Measurements from ENCODE around the gene ISYNA1. TPM values are rescaled to one million over a fixed set of nuclear protein-coding genes. Genes with fewer than 3 reads are reported as not detected.

The ISYNA1 gene
- total RNA-seq, 4 donors from 2014 or later = 5.3 to 26.4 (median 14.0) TPM

- Histone ChIP-seq H3K9me3 (no peaks in the 10 kb centered on the region), H3K27ac (peak overlapping the region; percentile 34 to 65 (median 51)), H3K27me3 (no peaks in the 10 kb centered on the region), H3K36me3 (no peaks in the 10 kb centered on the region), H3K4me3 (no peak overlapping the region), H3K4me1 (peaks cover 0 to 35% (median 9%) of the 10 kb centered on the region in 4 donors)
- peak in 2 of 3 donors; percentile 81 to 89 for DNase-seq
- TF ChIP-seq CTCF (IDR thresholded peaks at IDR 0.05) (peak in 4 of 6 experiments; percentile 34 to 68 (median 59)), POLR2A (IDR thresholded peaks at IDR 0.05) (peak in 1 of 2 donors; percentile 48)
These were observed 36.3 kb downstream of the ISYNA1 start for GRCh38 chr19:18401580-18402112.

DNA sequence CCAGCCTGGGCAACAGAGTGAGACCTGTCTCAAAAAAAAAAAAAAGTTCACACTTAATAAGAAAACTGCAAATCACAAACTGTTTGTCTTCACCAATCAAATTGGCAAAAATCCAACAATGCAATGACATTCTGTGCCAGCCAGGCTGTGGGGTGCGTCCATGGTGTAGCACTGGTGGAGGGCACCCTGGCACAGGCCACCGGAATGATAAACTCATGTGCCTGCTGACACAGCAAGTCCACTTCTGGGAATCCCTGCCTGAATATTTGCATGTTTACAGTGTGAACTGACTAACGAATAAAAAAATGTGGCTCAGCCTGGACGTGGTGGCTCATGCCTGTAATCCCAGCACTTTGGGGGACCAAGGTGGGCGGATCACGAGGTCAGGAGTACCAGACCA lies 38.9 kb downstream of the ISYNA1 start:
- TF ChIP-seq CTCF (IDR thresholded peaks at IDR 0.05) (peak in 2 of 6 experiments; percentile 15 to 22), POLR2A (IDR thresholded peaks at IDR 0.05) (no peak)
- H3K4me1 ChIP-seq = peaks cover 0 to 35% (median 9%) of the 10 kb centered on the region in 4 donors
- no peaks in the 10 kb centered on the region for H3K9me3 ChIP-seq
- H3K4me3 ChIP-seq = no peak overlapping the region
- no peaks in the 10 kb centered on the region for H3K36me3 ChIP-seq
- H3K27ac ChIP-seq = no peak overlapping the region
- peak in 1 of 3 donors; percentile 70 for DNase-seq
- H3K27me3 ChIP-seq = no peaks in the 10 kb centered on the region

GRCh38 chr19:18397242-18398202 lies 40.4 kb downstream of the ISYNA1 start, which contains the start of gene LRRC25:
Gene LRRC25 (minus strand): TSS chr19:18397622. CDS start chr19:18396963, 659 bp downstream.
- peak in 2 of 3 donors; percentile 69 to 72 for DNase-seq
- Histone ChIP-seq H3K36me3 (no peaks in the 10 kb centered on the region), H3K4me3 (peak within 1 kb of the TSS; percentile 22 to 47 (median 32)), H3K27me3 (no peaks in the 10 kb centered on the region), H3K27ac (peak within 1 kb of the TSS in 2 of 4 donors; percentile 30 to 66), H3K9me3 (no peaks in the 10 kb centered on the region), H3K4me1 (peaks cover 0 to 35% (median 10%) of the 10 kb centered on the region in 4 donors)
- no peak for TF ChIP-seq CTCF (IDR thresholded peaks at IDR 0.05)
- TF ChIP-seq POLR2A (IDR thresholded peaks at IDR 0.05) = no peak

DNA sequence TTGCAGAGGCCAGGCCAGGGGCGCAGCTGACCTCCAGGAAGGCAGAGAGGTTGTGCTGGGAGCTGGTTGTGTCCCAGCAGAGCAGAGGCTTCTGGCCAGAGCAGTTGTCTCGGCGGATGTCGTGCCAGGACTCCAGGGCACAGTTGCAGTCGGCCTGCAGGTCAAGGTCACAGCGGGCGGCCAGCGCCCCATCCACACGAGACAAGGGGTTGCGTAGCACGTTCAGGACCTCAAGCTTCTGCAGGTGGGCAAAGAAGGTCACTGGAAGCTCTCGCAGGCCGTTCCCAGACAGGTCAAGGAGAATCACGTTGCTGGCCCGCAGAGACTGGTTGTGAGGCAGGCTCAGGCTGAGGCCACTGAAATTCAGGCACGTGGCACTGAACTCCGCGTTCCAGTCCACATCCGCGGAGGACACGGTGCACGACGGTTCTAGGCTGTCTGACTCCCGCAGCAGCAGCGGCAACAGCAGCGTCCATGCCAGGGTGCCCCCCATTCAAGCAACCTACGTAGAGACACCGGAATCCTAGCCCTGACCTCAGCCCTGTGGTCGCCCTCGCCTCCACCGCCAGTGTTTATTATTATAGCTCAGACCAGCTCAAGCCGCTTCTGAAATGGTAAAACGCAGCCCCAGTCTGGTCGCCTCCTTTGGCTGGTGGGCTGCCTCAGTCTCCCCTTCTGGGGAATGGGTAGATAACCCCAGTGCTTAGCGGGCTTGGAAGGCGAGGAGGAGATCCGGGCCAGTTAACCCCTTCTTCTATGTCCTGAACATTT lies 41.3 kb downstream of the ISYNA1 start:
- DNase-seq = no peak
- no peaks in the 10 kb centered on the region for H3K36me3 ChIP-seq
- no peaks in the 10 kb centered on the region for H3K27me3 ChIP-seq
- TF ChIP-seq POLR2A (IDR thresholded peaks at IDR 0.05) = no peak
- TF ChIP-seq CTCF (IDR thresholded peaks at IDR 0.05) = no peak
- peak overlapping the region; percentile 22 to 47 (median 32) for H3K4me3 ChIP-seq
- H3K27ac ChIP-seq = peak overlapping the region in 2 of 4 donors; percentile 30 to 66
- H3K4me1 ChIP-seq = peaks cover 0 to 28% (median 10%) of the 10 kb centered on the region in 4 donors
- no peaks in the 10 kb centered on the region for H3K9me3 ChIP-seq

GRCh38 chr19:18393836-18394235 lies 44.1 kb downstream of the ISYNA1 start:
- Histone ChIP-seq H3K4me1 (peaks cover 0 to 17% (median 11%) of the 10 kb centered on the region in 4 donors), H3K27me3 (no peaks in the 10 kb centered on the region), H3K27ac (peak overlapping the region in 1 of 4 donors; percentile 10), H3K36me3 (no peaks in the 10 kb centered on the region), H3K9me3 (no peaks in the 10 kb centered on the region), H3K4me3 (peak overlapping the region in 1 of 4 donors; percentile 15)
- TF ChIP-seq CTCF (IDR thresholded peaks at IDR 0.05) (no peak), POLR2A (IDR thresholded peaks at IDR 0.05) (no peak)
- DNase-seq = peak in 1 of 3 donors; percentile 45

All from Peyer's patch (tissue), 4 donors.